GM23338 (cell line): ENCODE data around the gene C10orf71. TPM values are rescaled to one million over a fixed set of nuclear protein-coding genes. Genes with fewer than 3 reads are reported as not detected.

Experiments used
- ATAC-seq: fragments of 200-7000 bp; cut with Tn5 transposase; 3 replicates; pipeline ENCODE4 v1.9.1; 2020
- DNase-seq: peaks from one replicate; pipeline ENCODE4 v3.0.0-alpha.2; 2015; ENCODE audit warnings: low spot score
- H2AFZ ChIP-seq: fragments of 200-600 bp; sonication (generic); 2 replicates; pipeline ENCODE4 v1.8.0; 2016; ENCODE audit warnings: antibody characterized with exemption, mild to moderate bottlenecking, moderate library complexity
- H3F3A ChIP-seq: fragments of 200-600 bp; sonication (generic); replicated peaks from 2 replicates; pipeline ENCODE4 v1.8.0; 2017; ENCODE audit warnings: antibody characterized with exemption, mixed run types, low read depth
- H3K27ac ChIP-seq: fragments of 200-600 bp; sonication (generic); 2 replicates; pipeline ENCODE4 v1.6.1; 2016; ENCODE audit warnings: low read depth
- H3K27me3 ChIP-seq: fragments of 200-600 bp; sonication (generic); 2 replicates; pipeline ENCODE4 v1.8.0; 2016; ENCODE audit warnings: mild to moderate bottlenecking, mixed run types, moderate library complexity; ENCODE audit not compliant: insufficient read depth
- H3K36me3 ChIP-seq: fragments of 200-600 bp; sonication (generic); 2 replicates; pipeline ENCODE4 v1.8.0; 2016; ENCODE audit warnings: mild to moderate bottlenecking; ENCODE audit not compliant: insufficient read depth
- H3K4me1 ChIP-seq: fragments of 200-600 bp; sonication (generic); 2 replicates; pipeline ENCODE4 v1.8.0; 2016; ENCODE audit warnings: mild to moderate bottlenecking, moderate library complexity; ENCODE audit not compliant: insufficient read depth
- H3K4me2 ChIP-seq: fragments of 200-600 bp; sonication (generic); 2 replicates; pipeline ENCODE4 v1.7.1; 2017; ENCODE audit warnings: mixed run types
- H3K4me3 ChIP-seq: fragments of 200-600 bp; sonication (generic); 2 replicates; pipeline ENCODE4 v1.6.1; 2016; ENCODE audit warnings: mixed run types
- H3K79me2 ChIP-seq: fragments of 200-600 bp; sonication (generic); replicated peaks from 2 replicates; pipeline ENCODE4 v1.8.0; 2017; ENCODE audit warnings: mild to moderate bottlenecking; ENCODE audit not compliant: insufficient read depth
- H3K9me2 ChIP-seq: fragments of 200-600 bp; sonication (generic); 2 replicates; pipeline ENCODE4 v1.8.0; 2017; ENCODE audit not compliant: insufficient read depth
- H4K20me1 ChIP-seq: fragments of 200-600 bp; sonication (generic); replicated peaks from 2 replicates; pipeline ENCODE4 v1.8.0; 2017; ENCODE audit warnings: mild to moderate bottlenecking; ENCODE audit not compliant: insufficient read depth
- H3K27ac Mint-ChIP-seq: 2 replicates; pipeline ENCODE4 v1.8.0; 2020; ENCODE audit warnings: inconsistent platforms, mild to moderate bottlenecking, moderate library complexity, mixed read lengths
- H3K27me3 Mint-ChIP-seq: 3 replicates; pipeline ENCODE4 v1.8.0; 2022; ENCODE audit warnings: low read depth, mild to moderate bottlenecking, moderate library complexity, mixed read lengths, inconsistent platforms; ENCODE audit not compliant: insufficient read depth, poor library complexity
- H3K36me3 Mint-ChIP-seq: 3 replicates; pipeline ENCODE4 v1.8.0; 2021; ENCODE audit warnings: low read depth, mild to moderate bottlenecking, inconsistent platforms, moderate library complexity, mixed read lengths
- H3K4me1 Mint-ChIP-seq: 3 replicates; pipeline ENCODE4 v1.8.0; 2020; ENCODE audit warnings: mild to moderate bottlenecking, inconsistent platforms, mixed read lengths
- H3K4me3 Mint-ChIP-seq: 3 replicates; pipeline ENCODE4 v1.8.0; 2021; ENCODE audit warnings: moderate library complexity, mild to moderate bottlenecking, inconsistent platforms, mixed read lengths
- H3K9me3 Mint-ChIP-seq: 3 replicates; pipeline ENCODE4 v1.8.0; 2020; ENCODE audit warnings: moderate library complexity, mild to moderate bottlenecking, inconsistent platforms, mixed read lengths
- CREB1 ChIP-seq: fragments of 250-450 bp; sonication (Bioruptor Pico); IDR thresholded peaks from 2 replicates; pipeline ENCODE4 v1.5.0; 2020; ENCODE audit warnings: low read depth, mild to moderate bottlenecking, moderate library complexity
- EZH2phosphoT487 ChIP-seq: fragments of 200-600 bp; sonication (generic); IDR thresholded peaks from one replicate; pipeline ENCODE4 v1.8.1; 2018; ENCODE audit warnings: antibody characterized with exemption; ENCODE audit not compliant: unreplicated experiment
- JUNB ChIP-seq: IDR thresholded peaks from one replicate; pipeline ENCODE4 v1.6.1; 2016; ENCODE audit warnings: antibody characterized with exemption; ENCODE audit not compliant: unreplicated experiment
- POLR2AphosphoS5 ChIP-seq: IDR thresholded peaks from 2 replicates; pipeline ENCODE4 v1.6.1; 2016; ENCODE audit warnings: antibody characterized with exemption, low read depth
- ZNF331 ChIP-seq: fragments of 250-450 bp; sonication (Bioruptor Pico); IDR thresholded peaks from 2 replicates; pipeline ENCODE4 v1.5.0; 2020; ENCODE audit warnings: low read depth, mild to moderate bottlenecking, moderate library complexity
- polyA plus RNA-seq: library from polyadenylated mRNA; unstranded; fragments of >200 nt; fragmentation: Nextera tagmentation; extraction: Ambion mirVana; gene quantifications from 2 replicates; pipeline ENCODE4 v1.2.1, GENCODE V29; 2016
- total RNA-seq: library from RNA; depleted of rRNA; stranded (reverse); fragments of >200 nt; shearing (Covaris generic); gene quantifications from 2 replicates; pipeline ENCODE4 v1.2.3, GENCODE V29; 2014
- TF ChIP-seq, protein P1 (sequence below), 2 experiments: fragments of 200-600 bp in 1 of 2; sonication (generic) in 1 of 2; conservative IDR thresholded peaks; 2 replicates each; pipeline versions ENCODE4 v1.5.1 to v1.6.1; 2016 to 2017; ENCODE audit warnings: antibody characterized with exemption in 2 of 2, low read depth in 2 of 2, mild to moderate bottlenecking in 2 of 2, moderate library complexity in 1 of 2
- TF ChIP-seq, protein P2 (sequence below): fragments of 250-450 bp; sonication (Bioruptor Pico); IDR thresholded peaks from 2 replicates; pipeline ENCODE4 v1.5.0; 2020; ENCODE audit warnings: mild to moderate bottlenecking, moderate library complexity
- TF ChIP-seq, protein P3 (sequence below): IDR thresholded peaks from one replicate; pipeline ENCODE4 v1.6.1; 2018; ENCODE audit warnings: antibody characterized with exemption; ENCODE audit not compliant: unreplicated experiment

The C10orf71 gene
- total and polyA plus RNA-seq, 2 experiments from 2014 or later = not detected

DNA sequence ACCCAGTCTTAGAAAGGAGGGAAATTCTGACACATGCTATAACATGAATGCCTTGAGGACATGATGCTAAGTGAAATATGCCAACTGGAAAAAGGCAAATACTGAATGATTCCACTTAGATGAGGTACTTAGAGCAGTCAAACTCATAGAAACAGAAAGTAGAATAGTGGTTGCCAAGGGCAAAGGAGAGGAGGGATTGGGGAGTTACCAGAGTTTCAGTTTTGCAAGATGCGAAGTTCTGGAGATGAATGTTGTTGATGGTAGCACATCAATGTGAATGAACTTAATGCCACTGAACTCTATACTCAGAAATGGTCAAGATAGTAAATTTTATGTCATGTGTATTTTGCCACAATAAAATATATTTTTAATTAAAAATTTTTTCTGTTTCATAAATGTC lies 58.0 kb downstream of the C10orf71 start:
- Histone ChIP-seq H3F3A (no peaks in the 10 kb centered on the region), H2AFZ (no peak overlapping the region), H3K27ac (no peak overlapping the region), H3K4me1 (peaks cover 8% of the 10 kb centered on the region), H3K36me3 (no peaks in the 10 kb centered on the region), H3K27me3 (no peaks in the 10 kb centered on the region), H3K9me2 (no peaks in the 10 kb centered on the region), H3K79me2 (no peaks in the 10 kb centered on the region), H4K20me1 (no peaks in the 10 kb centered on the region), H3K4me3 (no peak overlapping the region), H3K4me2 (no peak overlapping the region)
- Mint-ChIP-seq H3K9me3 (peaks cover 2% of the 10 kb centered on the region; the same call in 1 of the 3 replicates), H3K4me3 (no peak overlapping the region), H3K27me3 (no peaks in the 10 kb centered on the region), H3K27ac (no peak overlapping the region), H3K36me3 (no peaks in the 10 kb centered on the region), H3K4me1 (peaks cover 7% of the 10 kb centered on the region; the same call in 2 of the 3 replicates)
- no peak for DNase-seq
- no peak for ATAC-seq
- TF ChIP-seq, protein P1, sequence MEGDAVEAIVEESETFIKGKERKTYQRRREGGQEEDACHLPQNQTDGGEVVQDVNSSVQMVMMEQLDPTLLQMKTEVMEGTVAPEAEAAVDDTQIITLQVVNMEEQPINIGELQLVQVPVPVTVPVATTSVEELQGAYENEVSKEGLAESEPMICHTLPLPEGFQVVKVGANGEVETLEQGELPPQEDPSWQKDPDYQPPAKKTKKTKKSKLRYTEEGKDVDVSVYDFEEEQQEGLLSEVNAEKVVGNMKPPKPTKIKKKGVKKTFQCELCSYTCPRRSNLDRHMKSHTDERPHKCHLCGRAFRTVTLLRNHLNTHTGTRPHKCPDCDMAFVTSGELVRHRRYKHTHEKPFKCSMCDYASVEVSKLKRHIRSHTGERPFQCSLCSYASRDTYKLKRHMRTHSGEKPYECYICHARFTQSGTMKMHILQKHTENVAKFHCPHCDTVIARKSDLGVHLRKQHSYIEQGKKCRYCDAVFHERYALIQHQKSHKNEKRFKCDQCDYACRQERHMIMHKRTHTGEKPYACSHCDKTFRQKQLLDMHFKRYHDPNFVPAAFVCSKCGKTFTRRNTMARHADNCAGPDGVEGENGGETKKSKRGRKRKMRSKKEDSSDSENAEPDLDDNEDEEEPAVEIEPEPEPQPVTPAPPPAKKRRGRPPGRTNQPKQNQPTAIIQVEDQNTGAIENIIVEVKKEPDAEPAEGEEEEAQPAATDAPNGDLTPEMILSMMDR (conservative IDR thresholded peaks at IDR 0.05; ENCODE audit: low read depth in 2 of 2) = no peak

DNA sequence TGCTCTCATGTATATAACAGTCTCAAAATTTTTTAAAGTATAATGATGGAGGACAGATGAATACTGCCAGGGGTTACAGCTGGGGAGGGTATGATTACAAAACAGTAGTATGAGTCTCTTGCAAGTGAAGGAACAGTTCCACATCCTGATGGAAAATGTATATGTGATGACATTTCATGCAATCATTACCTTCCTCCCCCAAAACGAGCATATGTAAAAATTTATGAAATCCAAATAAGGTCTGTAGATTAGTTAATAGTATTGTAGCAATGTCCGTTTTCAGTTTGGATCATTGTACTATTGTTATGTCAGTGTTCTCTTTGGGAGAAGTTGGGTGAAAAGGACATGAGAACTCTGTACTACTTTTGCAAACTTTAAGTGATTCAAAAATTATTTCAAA lies 58.9 kb downstream of the C10orf71 start:
- Histone ChIP-seq H4K20me1 (no peaks in the 10 kb centered on the region), H3K4me3 (no peak overlapping the region), H3K4me1 (peaks cover 11% of the 10 kb centered on the region), H3F3A (no peaks in the 10 kb centered on the region), H3K9me2 (no peaks in the 10 kb centered on the region), H2AFZ (no peak overlapping the region), H3K79me2 (no peaks in the 10 kb centered on the region), H3K27ac (no peak overlapping the region), H3K4me2 (no peak overlapping the region), H3K27me3 (no peaks in the 10 kb centered on the region), H3K36me3 (no peaks in the 10 kb centered on the region)
- no peak for ATAC-seq
- Mint-ChIP-seq H3K27ac (no peak overlapping the region), H3K9me3 (peaks cover 2% of the 10 kb centered on the region; the same call in 1 of the 3 replicates), H3K4me3 (no peak overlapping the region), H3K27me3 (no peaks in the 10 kb centered on the region), H3K4me1 (peaks cover 10% of the 10 kb centered on the region; the same call in 2 of the 3 replicates), H3K36me3 (no peaks in the 10 kb centered on the region)
- DNase-seq = no peak
- TF ChIP-seq, protein P2, sequence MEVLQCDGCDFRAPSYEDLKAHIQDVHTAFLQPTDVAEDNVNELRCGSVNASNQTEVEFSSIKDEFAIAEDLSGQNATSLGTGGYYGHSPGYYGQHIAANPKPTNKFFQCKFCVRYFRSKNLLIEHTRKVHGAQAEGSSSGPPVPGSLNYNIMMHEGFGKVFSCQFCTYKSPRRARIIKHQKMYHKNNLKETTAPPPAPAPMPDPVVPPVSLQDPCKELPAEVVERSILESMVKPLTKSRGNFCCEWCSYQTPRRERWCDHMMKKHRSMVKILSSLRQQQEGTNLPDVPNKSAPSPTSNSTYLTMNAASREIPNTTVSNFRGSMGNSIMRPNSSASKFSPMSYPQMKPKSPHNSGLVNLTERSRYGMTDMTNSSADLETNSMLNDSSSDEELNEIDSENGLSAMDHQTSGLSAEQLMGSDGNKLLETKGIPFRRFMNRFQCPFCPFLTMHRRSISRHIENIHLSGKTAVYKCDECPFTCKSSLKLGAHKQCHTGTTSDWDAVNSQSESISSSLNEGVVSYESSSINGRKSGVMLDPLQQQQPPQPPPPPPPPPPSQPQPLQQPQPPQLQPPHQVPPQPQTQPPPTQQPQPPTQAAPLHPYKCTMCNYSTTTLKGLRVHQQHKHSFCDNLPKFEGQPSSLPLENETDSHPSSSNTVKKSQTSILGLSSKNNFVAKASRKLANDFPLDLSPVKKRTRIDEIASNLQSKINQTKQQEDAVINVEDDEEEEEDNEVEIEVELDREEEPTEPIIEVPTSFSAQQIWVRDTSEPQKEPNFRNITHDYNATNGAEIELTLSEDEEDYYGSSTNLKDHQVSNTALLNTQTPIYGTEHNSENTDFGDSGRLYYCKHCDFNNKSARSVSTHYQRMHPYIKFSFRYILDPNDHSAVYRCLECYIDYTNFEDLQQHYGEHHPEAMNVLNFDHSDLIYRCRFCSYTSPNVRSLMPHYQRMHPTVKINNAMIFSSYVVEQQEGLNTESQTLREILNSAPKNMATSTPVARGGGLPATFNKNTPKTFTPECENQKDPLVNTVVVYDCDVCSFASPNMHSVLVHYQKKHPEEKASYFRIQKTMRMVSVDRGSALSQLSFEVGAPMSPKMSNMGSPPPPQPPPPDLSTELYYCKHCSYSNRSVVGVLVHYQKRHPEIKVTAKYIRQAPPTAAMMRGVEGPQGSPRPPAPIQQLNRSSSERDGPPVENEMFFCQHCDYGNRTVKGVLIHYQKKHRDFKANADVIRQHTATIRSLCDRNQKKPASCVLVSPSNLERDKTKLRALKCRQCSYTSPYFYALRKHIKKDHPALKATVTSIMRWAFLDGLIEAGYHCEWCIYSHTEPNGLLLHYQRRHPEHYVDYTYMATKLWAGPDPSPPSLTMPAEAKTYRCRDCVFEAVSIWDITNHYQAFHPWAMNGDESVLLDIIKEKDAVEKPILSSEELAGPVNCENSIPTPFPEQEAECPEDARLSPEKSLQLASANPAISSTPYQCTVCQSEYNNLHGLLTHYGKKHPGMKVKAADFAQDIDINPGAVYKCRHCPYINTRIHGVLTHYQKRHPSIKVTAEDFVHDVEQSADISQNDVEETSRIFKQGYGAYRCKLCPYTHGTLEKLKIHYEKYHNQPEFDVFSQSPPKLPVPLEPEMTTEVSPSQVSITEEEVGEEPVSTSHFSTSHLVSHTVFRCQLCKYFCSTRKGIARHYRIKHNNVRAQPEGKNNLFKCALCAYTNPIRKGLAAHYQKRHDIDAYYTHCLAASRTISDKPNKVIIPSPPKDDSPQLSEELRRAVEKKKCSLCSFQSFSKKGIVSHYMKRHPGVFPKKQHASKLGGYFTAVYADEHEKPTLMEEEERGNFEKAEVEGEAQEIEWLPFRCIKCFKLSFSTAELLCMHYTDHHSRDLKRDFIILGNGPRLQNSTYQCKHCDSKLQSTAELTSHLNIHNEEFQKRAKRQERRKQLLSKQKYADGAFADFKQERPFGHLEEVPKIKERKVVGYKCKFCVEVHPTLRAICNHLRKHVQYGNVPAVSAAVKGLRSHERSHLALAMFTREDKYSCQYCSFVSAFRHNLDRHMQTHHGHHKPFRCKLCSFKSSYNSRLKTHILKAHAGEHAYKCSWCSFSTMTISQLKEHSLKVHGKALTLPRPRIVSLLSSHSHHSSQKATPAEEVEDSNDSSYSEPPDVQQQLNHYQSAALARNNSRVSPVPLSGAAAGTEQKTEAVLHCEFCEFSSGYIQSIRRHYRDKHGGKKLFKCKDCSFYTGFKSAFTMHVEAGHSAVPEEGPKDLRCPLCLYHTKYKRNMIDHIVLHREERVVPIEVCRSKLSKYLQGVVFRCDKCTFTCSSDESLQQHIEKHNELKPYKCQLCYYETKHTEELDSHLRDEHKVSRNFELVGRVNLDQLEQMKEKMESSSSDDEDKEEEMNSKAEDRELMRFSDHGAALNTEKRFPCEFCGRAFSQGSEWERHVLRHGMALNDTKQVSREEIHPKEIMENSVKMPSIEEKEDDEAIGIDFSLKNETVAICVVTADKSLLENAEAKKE (CRISPR knock-in tag) = no peak
- no peak for TF ChIP-seq POLR2AphosphoS5
- TF ChIP-seq, protein P3, sequence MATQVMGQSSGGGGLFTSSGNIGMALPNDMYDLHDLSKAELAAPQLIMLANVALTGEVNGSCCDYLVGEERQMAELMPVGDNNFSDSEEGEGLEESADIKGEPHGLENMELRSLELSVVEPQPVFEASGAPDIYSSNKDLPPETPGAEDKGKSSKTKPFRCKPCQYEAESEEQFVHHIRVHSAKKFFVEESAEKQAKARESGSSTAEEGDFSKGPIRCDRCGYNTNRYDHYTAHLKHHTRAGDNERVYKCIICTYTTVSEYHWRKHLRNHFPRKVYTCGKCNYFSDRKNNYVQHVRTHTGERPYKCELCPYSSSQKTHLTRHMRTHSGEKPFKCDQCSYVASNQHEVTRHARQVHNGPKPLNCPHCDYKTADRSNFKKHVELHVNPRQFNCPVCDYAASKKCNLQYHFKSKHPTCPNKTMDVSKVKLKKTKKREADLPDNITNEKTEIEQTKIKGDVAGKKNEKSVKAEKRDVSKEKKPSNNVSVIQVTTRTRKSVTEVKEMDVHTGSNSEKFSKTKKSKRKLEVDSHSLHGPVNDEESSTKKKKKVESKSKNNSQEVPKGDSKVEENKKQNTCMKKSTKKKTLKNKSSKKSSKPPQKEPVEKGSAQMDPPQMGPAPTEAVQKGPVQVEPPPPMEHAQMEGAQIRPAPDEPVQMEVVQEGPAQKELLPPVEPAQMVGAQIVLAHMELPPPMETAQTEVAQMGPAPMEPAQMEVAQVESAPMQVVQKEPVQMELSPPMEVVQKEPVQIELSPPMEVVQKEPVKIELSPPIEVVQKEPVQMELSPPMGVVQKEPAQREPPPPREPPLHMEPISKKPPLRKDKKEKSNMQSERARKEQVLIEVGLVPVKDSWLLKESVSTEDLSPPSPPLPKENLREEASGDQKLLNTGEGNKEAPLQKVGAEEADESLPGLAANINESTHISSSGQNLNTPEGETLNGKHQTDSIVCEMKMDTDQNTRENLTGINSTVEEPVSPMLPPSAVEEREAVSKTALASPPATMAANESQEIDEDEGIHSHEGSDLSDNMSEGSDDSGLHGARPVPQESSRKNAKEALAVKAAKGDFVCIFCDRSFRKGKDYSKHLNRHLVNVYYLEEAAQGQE = no peak
- TF ChIP-seq CREB1 (CRISPR knock-in tag) = no peak
- no peak for TF ChIP-seq JUNB
- TF ChIP-seq, protein P1 (conservative IDR thresholded peaks at IDR 0.05; ENCODE audit: low read depth in 2 of 2) = no peak
- no peak for TF ChIP-seq ZNF331 (CRISPR knock-in tag)
- no peak for TF ChIP-seq EZH2phosphoT487
